ENCODE results near the gene MAP2K5. TPM values are rescaled to one million over a fixed set of nuclear protein-coding genes. Genes with fewer than 3 reads are reported as not detected.

Gene MAP2K5
- total RNA-seq, 4 donors from 2014 or later = 7.2 to 14.2 (median 9.3) TPM

- DNase-seq (ENCODE audit: low spot score) (no peak), ATAC-seq (ENCODE audit: low FRiP score) (no peak)
- TF ChIP-seq CTCF (IDR thresholded peaks at IDR 0.05) = no peak
Observed at GRCh38 chr15:67777773-67778172, 235.3 kb downstream of the MAP2K5 start.

GRCh38 chr15:67778968-67779548, 236.6 kb downstream of the MAP2K5 start:
- DNase-seq (ENCODE audit: low spot score) (no peak), ATAC-seq (ENCODE audit: low FRiP score) (no peak)
- no peak for TF ChIP-seq CTCF (IDR thresholded peaks at IDR 0.05)

GRCh38 chr15:67779549-67780111, 237.1 kb downstream of the MAP2K5 start:
- ATAC-seq (ENCODE audit: low FRiP score) = no peak
- no peak for TF ChIP-seq CTCF (IDR thresholded peaks at IDR 0.05)
- no peak for DNase-seq (ENCODE audit: low spot score)

GRCh38 chr15:67781061-67781460, 238.6 kb downstream of the MAP2K5 start:
- DNase-seq (ENCODE audit: low spot score) (no peak), ATAC-seq (ENCODE audit: low FRiP score) (no peak)
- no peak for TF ChIP-seq CTCF (IDR thresholded peaks at IDR 0.05)

- no peak for TF ChIP-seq CTCF (IDR thresholded peaks at IDR 0.05)
- ATAC-seq (ENCODE audit: low FRiP score) = no peak
- DNase-seq (ENCODE audit: low spot score) = no peak
Observed at GRCh38 chr15:67781907-67782690, 239.6 kb downstream of the MAP2K5 start.

GRCh38 chr15:67782691-67782991, 240.1 kb downstream of the MAP2K5 start:
- no peak for TF ChIP-seq CTCF (IDR thresholded peaks at IDR 0.05)
- DNase-seq (ENCODE audit: low spot score) = no peak
- ATAC-seq (ENCODE audit: low FRiP score) = no peak

- no peak for DNase-seq (ENCODE audit: low spot score)
- TF ChIP-seq CTCF (IDR thresholded peaks at IDR 0.05) = no peak
- ATAC-seq (ENCODE audit: low FRiP score) = no peak
Observed at GRCh38 chr15:67783303-67783702, 240.8 kb downstream of the MAP2K5 start.

Data from omental fat pad (tissue), 4 donors.